Erythroblast (primary cell): ENCODE measurements around the gene DLG3.

ENCODE experiments used
- DNase-seq, 2 experiments: peaks; one replicate each; lab custom pipeline; 2025; lab: John Stamatoyannopoulos, UW
- GATA1 ChIP-seq: IDR thresholded peaks from 2 replicates; pipeline ENCODE4 v1.6.1; 2011; ENCODE audit warnings: low read depth, mild to moderate bottlenecking, control low read depth, low read length, moderate library complexity
- POLR2A ChIP-seq: IDR thresholded peaks from 2 replicates; pipeline ENCODE4 v1.6.1; 2011; ENCODE audit warnings: mild to moderate bottlenecking, low read length

The DLG3 gene

GRCh38 chrX:70446380-70447350, 2.0 kb downstream of the DLG3 start:
- no peak for TF ChIP-seq GATA1
- no peak for DNase-seq

- TF ChIP-seq GATA1, result no peak
- TF ChIP-seq POLR2A, result no peak
- no peak for DNase-seq
These were observed 4.9 kb downstream of the DLG3 start for GRCh38 chrX:70449457-70449966.

GRCh38 chrX:70452143-70452733, 7.6 kb downstream of the DLG3 start:
- TF ChIP-seq POLR2A, result no peak
- TF ChIP-seq GATA1, result no peak

GRCh38 chrX:70453024-70453618, 8.5 kb downstream of the DLG3 start:
- TF ChIP-seq POLR2A (no peak), GATA1 (no peak)
- no peak for DNase-seq

More at GRCh38 chrX:70452143-70452733, 7.6 kb downstream of the DLG3 start:
- DNase-seq, result peak; percentile 60 to 76

- no peak for TF ChIP-seq GATA1
- no peak for TF ChIP-seq POLR2A
- DNase-seq, result peak; percentile 16 to 49
These were observed 10.1 kb downstream of the DLG3 start for GRCh38 chrX:70454441-70455365.

GRCh38 chrX:70455366-70456202, 10.9 kb downstream of the DLG3 start:
- TF ChIP-seq POLR2A (no peak), GATA1 (no peak)
- no peak for DNase-seq

GRCh38 chrX:70456256-70456655, 11.6 kb downstream of the DLG3 start:
- no peak for DNase-seq
- TF ChIP-seq POLR2A (no peak), GATA1 (no peak)

GRCh38 chrX:70461026-70461425, 16.4 kb downstream of the DLG3 start:
- no peak for DNase-seq
- TF ChIP-seq POLR2A (no peak), GATA1 (no peak)

GRCh38 chrX:70464051-70464450, 19.4 kb downstream of the DLG3 start:
- TF ChIP-seq POLR2A (no peak), GATA1 (no peak)

GRCh38 chrX:70466968-70467367, 22.3 kb downstream of the DLG3 start:
- DNase-seq, result no peak

More at GRCh38 chrX:70464051-70464450, 19.4 kb downstream of the DLG3 start:
- DNase-seq, result no peak

GRCh38 chrX:70468709-70469108, 24.1 kb downstream of the DLG3 start:
- DNase-seq, result no peak
- TF ChIP-seq POLR2A, result no peak
- no peak for TF ChIP-seq GATA1

More at GRCh38 chrX:70466968-70467367, 22.3 kb downstream of the DLG3 start:
- TF ChIP-seq POLR2A (no peak), GATA1 (no peak)

GRCh38 chrX:70470850-70471289, 26.2 kb downstream of the DLG3 start:
- DNase-seq, result no peak
- TF ChIP-seq GATA1 (no peak), POLR2A (no peak)
